ENCODE data around the gene KLHL13. TPM values are rescaled to one million over a fixed set of nuclear protein-coding genes. Genes with fewer than 3 reads are reported as not detected.

The KLHL13 gene
- total RNA-seq, 1 donor from 2014 or later = 7.0 TPM

DNA sequence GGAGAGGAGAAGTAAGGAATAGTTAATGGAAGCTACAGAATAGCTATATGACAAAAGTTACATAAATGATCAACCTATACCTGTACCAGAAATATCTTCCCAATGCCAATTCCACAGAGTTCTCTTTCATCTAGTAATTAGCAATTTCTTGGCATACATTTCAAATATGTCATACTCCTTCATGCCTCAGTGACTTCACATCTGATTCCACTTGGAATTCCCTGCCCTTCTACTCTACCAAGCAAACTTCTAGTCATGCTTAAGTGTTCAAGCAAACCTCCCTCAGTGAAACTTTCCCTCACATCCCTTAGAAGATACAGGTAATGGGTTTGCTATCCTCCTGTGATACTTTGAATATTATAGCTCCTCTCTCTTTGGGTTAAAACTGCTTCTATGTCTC lies 127.1 kb downstream of the KLHL13 start:
- Histone ChIP-seq H3K4me3 (no peak overlapping the region), H3K27ac (no peak overlapping the region), H3K4me1 (no peaks in the 10 kb centered on the region), H3K36me3 (no peaks in the 10 kb centered on the region), H3K27me3 (no peaks in the 10 kb centered on the region), H3K9me3 (no peaks in the 10 kb centered on the region)
- intact Hi-C loops (cut with DNase I) = no loop called here
- no peak for DNase-seq (ENCODE audit: low spot score in 2 of 2)
- TF ChIP-seq, protein P1, sequence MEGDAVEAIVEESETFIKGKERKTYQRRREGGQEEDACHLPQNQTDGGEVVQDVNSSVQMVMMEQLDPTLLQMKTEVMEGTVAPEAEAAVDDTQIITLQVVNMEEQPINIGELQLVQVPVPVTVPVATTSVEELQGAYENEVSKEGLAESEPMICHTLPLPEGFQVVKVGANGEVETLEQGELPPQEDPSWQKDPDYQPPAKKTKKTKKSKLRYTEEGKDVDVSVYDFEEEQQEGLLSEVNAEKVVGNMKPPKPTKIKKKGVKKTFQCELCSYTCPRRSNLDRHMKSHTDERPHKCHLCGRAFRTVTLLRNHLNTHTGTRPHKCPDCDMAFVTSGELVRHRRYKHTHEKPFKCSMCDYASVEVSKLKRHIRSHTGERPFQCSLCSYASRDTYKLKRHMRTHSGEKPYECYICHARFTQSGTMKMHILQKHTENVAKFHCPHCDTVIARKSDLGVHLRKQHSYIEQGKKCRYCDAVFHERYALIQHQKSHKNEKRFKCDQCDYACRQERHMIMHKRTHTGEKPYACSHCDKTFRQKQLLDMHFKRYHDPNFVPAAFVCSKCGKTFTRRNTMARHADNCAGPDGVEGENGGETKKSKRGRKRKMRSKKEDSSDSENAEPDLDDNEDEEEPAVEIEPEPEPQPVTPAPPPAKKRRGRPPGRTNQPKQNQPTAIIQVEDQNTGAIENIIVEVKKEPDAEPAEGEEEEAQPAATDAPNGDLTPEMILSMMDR (IDR thresholded peaks at IDR 0.05) = no peak

DNA sequence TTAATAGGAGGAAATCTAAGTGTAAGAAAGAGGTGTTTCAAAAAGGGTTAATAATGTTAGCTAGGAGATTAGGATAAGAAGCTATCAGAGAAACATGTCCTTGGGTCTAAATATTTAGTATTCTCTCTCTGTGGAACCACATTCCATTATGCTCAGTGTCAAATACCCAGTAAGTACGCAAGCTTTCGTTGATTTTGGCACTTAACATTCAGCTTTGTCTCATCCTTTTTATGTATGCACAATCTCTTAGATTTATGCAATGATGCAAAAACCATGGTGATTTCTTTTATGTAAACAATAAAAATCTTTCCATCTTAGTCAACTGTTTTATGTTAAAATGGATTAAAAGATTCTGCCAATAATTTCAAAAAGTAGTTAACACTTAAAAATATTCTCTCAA lies 129.2 kb downstream of the KLHL13 start:
- Histone ChIP-seq H3K4me3 (no peak overlapping the region), H3K4me1 (no peaks in the 10 kb centered on the region), H3K27ac (no peak overlapping the region), H3K27me3 (no peaks in the 10 kb centered on the region), H3K9me3 (no peaks in the 10 kb centered on the region), H3K36me3 (no peaks in the 10 kb centered on the region)
- intact Hi-C loops (cut with DNase I) = no loop called here
- DNase-seq (ENCODE audit: low spot score in 2 of 2) = no peak
- TF ChIP-seq, protein P1 (IDR thresholded peaks at IDR 0.05) = no peak

DNA sequence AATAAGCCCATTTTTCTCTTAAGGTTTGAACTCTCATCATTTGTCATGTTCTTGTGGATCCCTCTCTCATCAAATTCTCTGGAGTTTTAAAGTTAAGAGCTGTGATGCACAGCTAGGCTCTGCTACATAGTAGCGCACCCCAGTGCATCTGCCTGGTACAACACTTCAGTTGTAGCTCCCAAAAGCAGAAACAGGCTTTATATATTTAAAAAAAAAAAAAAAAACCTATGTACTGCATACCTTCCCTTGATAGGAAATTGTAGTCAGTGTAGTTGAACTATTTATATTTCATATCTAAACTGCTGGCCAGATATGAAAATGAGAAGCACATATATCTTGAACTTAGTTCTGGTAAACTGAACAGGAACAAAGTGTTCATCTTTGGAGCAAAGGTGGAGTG lies 131.4 kb downstream of the KLHL13 start:
- intact Hi-C loops (cut with DNase I) = no loop called here
- H3K9me3 ChIP-seq = no peaks in the 10 kb centered on the region
- no peak overlapping the region for H3K27ac ChIP-seq
- DNase-seq (ENCODE audit: low spot score in 2 of 2) = no peak
- H3K4me1 ChIP-seq = no peaks in the 10 kb centered on the region
- no peaks in the 10 kb centered on the region for H3K27me3 ChIP-seq
- H3K4me3 ChIP-seq = no peak overlapping the region
- no peaks in the 10 kb centered on the region for H3K36me3 ChIP-seq
- TF ChIP-seq, protein P1 (IDR thresholded peaks at IDR 0.05) = no peak

DNA sequence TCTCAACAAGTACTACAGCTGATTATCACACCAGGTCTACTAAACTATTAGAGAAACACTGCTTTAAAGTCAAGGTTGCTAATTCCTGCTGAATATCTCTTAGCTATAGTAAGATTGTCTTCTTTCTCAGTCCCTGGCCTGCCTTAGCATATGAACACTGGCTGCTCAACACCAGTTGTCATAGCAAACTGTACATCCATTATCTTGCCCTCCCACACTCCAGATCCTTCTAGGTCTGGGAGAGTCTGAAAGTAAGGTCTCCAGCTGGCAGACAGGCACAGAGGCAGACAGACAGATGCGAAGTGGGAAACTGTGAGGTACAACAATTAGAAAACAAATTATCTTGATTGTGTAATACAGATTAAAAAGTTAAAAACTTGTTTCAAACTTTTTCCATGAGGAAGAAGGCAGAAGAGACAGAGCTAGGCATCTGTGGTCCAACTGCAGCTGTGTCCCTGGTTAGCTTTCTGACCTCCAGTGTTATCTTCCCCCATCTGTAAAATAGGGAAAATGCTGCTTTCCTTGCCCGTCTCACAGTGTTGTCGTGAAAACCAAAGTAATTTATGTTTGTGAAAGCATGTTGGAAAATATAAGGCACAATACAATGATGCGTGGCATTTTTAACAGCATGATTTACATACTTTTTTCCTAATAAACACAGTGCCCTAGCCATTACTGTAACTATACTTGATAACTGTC lies 133.8 kb downstream of the KLHL13 start:
- no peak overlapping the region for H3K27ac ChIP-seq
- TF ChIP-seq, protein P1 (IDR thresholded peaks at IDR 0.05) = no peak
- intact Hi-C loops (cut with DNase I) = no loop called here

DNA sequence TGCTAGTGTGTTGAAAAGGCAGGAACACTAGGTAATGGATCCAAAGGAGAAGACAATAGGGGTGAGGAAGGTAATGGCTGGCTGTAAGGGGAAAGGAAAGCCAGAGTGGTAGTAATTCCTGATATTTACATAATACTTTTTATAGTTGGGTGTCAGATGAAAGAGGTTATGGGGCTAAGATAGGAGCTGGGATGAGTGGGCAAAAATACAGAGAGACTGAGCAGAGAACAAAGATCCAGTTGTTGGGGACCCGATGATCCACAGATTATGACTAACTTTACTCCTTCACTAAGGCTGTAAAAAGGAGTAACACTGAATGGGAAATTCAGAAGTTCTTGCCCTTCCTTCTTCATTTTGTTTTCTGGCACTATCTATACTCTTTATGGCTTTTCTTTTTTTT lies 138.2 kb downstream of the KLHL13 start:
- H3K27ac ChIP-seq = no peak overlapping the region
- TF ChIP-seq, protein P1 (IDR thresholded peaks at IDR 0.05) = no peak
- H3K9me3 ChIP-seq = no peaks in the 10 kb centered on the region
- no peak overlapping the region for H3K4me3 ChIP-seq
- intact Hi-C loops (cut with DNase I) = no loop called here
- H3K4me1 ChIP-seq = no peaks in the 10 kb centered on the region
- no peak for DNase-seq (ENCODE audit: low spot score in 2 of 2)
- H3K36me3 ChIP-seq = no peaks in the 10 kb centered on the region
- H3K27me3 ChIP-seq = no peaks in the 10 kb centered on the region

More for the DNA sequence above, 133.8 kb downstream of the KLHL13 start:
- H3K4me3 ChIP-seq = no peak overlapping the region
- DNase-seq (ENCODE audit: low spot score in 2 of 2) = no peak
- no peaks in the 10 kb centered on the region for H3K27me3 ChIP-seq
- H3K4me1 ChIP-seq = no peaks in the 10 kb centered on the region
- no peaks in the 10 kb centered on the region for H3K36me3 ChIP-seq
- H3K9me3 ChIP-seq = no peaks in the 10 kb centered on the region

DNA sequence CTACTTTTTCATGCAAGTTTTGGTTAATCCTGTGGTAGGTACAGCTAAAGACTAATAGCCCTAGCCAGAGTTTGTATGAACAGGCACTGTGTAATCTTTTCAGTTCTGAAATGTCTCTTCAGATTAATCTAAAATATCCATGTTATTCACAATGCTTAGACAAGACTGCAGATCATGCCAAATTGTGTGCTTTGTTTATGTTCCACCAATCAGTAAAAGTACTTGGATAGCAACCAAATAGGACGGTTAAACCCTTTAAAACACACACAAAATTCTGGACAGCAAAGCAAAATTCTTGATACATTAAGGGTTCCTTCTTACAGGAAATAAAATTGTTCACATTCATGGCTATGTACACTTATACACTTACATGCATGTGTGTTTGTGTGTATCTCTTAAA lies 139.1 kb downstream of the KLHL13 start:
- TF ChIP-seq, protein P1 (IDR thresholded peaks at IDR 0.05) = no peak
- no peak for DNase-seq (ENCODE audit: low spot score in 2 of 2)
- Histone ChIP-seq H3K36me3 (no peaks in the 10 kb centered on the region), H3K27ac (no peak overlapping the region), H3K9me3 (no peaks in the 10 kb centered on the region), H3K4me3 (no peak overlapping the region), H3K27me3 (no peaks in the 10 kb centered on the region), H3K4me1 (no peaks in the 10 kb centered on the region)
- intact Hi-C loops (cut with DNase I) = no loop called here

All from ascending aorta (tissue), 2 donors.